GM08714 (cell line): ENCODE data around the gene CDH18.

ENCODE experiments used
- H3K4me3 ChIP-seq: fragments of 200-500 bp; sonication (Bioruptor generic); 2 replicates; pipeline ENCODE4 v1.5.1; 2014; ENCODE audit warnings: mild to moderate bottlenecking, low read length, inconsistent platforms
- ZNF274 ChIP-seq: IDR thresholded peaks from 2 replicates; pipeline ENCODE4 v1.6.1; 2012; ENCODE audit warnings: mild to moderate bottlenecking, low read depth, low read length

Gene CDH18

GRCh38 chr5:19577882-19578281, 410.1 kb downstream of the CDH18 start:
- no peak for TF ChIP-seq ZNF274
- no peak overlapping the region for H3K4me3 ChIP-seq

GRCh38 chr5:19568004-19568403, 420.0 kb downstream of the CDH18 start:
- H3K4me3 ChIP-seq, result no peak overlapping the region
- no peak for TF ChIP-seq ZNF274

DNA sequence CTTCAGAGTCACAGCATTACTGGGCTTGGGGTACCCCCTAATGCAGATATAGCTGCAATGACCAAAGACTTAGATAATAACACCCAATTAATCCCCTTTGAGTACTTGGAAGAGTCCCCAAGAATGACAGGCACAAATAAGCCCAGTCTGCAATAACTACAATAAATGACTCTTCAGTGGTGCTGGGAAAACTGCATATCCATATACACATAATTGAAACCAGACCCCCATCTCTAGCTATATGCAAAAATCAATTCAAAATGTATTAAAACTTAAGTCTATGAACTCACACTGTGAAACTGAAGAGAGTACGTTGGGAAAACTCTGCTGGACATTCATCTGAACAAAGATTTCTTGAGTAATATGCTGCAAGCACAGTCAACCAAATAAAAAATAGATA, 422.5 kb downstream of the CDH18 start:
- no peak overlapping the region for H3K4me3 ChIP-seq
- TF ChIP-seq ZNF274, result no peak

GRCh38 chr5:19564036-19564435, 424.0 kb downstream of the CDH18 start:
- no peak overlapping the region for H3K4me3 ChIP-seq
- no peak for TF ChIP-seq ZNF274

DNA sequence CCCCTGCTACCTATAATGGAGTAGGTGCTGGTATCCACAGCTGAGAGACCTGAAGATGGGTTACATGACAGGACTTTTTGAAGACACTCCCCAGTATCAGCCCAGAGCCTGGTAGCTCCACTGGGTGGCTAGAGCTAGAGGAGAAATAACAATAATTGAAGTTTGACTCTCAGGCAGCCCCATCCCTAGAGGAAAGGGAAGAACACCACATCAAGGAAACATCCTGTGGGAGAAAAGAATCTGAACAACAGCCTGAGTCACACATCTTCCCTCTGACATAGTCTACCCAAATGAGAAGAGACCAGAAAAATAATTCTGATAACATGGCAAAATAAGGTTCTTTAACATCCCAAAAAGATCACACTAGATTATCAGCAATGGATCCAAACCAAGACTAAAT, 432.1 kb downstream of the CDH18 start:
- H3K4me3 ChIP-seq, result no peak overlapping the region
- no peak for TF ChIP-seq ZNF274

DNA sequence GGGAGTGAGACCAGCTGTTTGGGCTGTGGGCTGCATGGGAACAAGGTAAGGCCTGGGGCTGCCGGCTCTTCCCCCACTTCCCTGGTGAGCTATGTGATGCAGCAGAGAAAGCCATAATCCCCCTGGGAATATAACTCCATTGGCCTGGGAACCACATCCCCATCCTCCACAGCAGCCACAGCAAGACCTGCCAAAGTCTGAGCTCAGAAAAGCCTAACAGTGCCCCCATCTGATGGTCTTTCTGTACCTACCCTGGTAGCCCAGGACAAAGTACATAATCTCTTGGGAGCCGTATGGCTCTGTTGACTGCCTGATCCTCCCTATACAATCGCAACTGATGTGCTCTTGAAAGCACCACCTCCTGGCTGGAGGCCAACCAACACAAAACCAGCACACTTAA, 432.6 kb downstream of the CDH18 start:
- no peak for TF ChIP-seq ZNF274
- no peak overlapping the region for H3K4me3 ChIP-seq

DNA sequence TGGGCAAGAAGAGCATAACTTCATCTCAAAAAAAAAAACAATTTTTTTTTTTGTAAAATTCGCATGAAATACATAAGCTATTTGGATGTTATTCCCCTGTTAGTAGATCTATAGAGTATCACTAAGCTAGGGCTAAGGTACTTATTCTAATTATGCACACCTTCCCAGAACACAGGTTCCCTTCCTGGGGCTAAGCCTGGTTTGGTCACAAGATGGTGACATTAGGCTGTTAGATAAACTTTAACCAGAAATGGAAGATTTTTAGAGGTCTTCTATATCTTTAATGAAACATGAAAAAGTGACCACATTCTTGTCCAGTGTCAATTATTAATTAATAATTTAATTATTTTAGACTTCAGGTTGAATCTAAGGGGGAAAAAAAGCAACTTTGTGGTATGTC, 433.5 kb downstream of the CDH18 start:
- H3K4me3 ChIP-seq, result no peak overlapping the region
- no peak for TF ChIP-seq ZNF274

- TF ChIP-seq ZNF274, result no peak
- no peak overlapping the region for H3K4me3 ChIP-seq
These were observed 440.4 kb downstream of the CDH18 start for GRCh38 chr5:19547640-19548039.

- H3K4me3 ChIP-seq, result no peak overlapping the region
- no peak for TF ChIP-seq ZNF274
These were observed 441.5 kb downstream of the CDH18 start for GRCh38 chr5:19546521-19546920.

DNA sequence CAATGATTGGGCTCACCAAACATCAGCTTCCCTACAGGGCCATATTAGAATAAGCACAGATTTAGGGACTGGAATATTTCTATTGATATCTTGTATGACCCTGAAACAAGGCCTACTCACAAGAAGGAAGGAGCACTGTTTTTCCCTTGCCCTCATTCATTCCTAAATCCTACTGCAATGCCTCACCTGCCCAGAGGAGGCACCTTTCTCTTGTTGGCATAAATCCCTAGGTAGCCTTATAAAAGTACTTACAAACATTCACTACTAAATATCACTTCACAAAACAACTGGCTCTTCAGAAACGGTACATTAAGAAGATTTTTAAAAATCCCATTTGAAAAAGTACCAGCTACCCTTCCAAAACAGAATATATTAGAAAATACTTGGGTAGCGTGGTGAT, 449.4 kb downstream of the CDH18 start:
- no peak for TF ChIP-seq ZNF274
- H3K4me3 ChIP-seq, result no peak overlapping the region

- no peak overlapping the region for H3K4me3 ChIP-seq
- no peak for TF ChIP-seq ZNF274
These were observed 451.6 kb downstream of the CDH18 start for GRCh38 chr5:19536387-19536786.

GRCh38 chr5:19534751-19535150, 453.2 kb downstream of the CDH18 start:
- no peak for TF ChIP-seq ZNF274
- no peak overlapping the region for H3K4me3 ChIP-seq

- TF ChIP-seq ZNF274, result no peak
- no peak overlapping the region for H3K4me3 ChIP-seq
These were observed 455.1 kb downstream of the CDH18 start for GRCh38 chr5:19532936-19533335.

DNA sequence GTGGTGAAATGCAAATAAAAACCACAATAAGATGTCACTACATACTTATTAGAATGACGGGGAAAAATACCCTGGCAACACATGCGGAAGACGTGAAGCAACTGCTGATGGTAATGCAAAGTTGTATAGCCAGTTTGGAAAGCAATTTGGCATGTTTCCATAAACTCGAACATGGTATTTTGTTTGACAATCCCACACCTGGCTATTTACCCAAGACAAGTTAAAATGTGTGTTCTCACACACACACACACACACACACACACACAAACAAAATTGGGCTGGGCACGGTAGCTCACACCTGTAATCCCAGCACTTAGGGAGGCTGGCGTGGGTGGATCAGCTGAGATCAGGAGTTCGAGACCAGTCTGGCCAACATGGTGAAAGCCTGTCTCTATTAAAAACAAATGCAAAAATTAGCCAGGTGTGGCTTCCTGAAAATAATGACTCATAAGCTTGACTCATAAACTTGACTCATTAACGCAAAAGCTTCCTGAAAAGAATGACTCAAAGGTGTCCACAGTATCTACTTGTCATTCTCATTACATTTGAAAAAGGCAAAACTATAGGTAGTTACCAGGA, 456.5 kb downstream of the CDH18 start:
- TF ChIP-seq ZNF274, result no peak
- H3K4me3 ChIP-seq, result no peak overlapping the region

DNA sequence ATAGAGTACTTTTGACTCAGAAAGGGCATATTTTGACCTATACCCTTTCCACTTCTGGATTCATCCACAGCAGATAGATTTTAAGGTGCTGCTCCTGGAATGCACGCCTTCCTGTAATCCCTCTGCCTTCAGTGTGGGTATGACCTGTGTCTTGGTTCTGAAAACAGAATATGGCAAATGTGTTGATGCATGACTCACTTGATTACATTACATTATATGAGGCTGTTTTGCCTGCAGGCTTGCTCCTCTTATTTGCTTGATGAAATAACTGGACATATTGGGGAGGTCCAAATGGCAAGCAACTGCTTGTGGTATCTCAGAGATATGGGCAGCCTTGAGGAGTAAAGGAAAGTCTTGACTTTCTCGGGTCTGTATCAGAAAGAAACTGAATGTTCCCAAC, 468.6 kb downstream of the CDH18 start:
- H3K4me3 ChIP-seq, result no peak overlapping the region
- TF ChIP-seq ZNF274, result no peak

DNA sequence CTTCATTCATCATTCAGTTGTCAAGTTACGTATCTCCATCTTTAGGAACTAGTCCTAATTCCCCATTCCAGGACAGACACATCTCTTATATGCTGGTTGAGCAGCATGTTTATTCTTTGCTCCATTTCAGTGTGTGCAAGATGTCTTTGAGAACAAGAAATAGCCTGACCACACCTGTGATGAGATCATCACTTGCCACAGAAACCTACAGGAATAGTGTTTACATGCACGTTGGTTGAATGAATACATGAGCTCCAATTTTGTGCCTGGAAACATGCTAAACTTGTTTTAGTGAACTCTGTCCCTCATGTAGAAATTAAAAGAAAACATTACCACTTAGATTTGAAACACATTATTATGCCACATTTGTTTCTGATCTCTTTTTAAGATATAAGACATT, 489.1 kb downstream of the CDH18 start:
- H3K4me3 ChIP-seq, result no peak overlapping the region
- no peak for TF ChIP-seq ZNF274

GRCh38 chr5:19497229-19497815, 490.7 kb downstream of the CDH18 start:
- no peak overlapping the region for H3K4me3 ChIP-seq
- no peak for TF ChIP-seq ZNF274
